GM18526 (cell line): ENCODE measurements around the gene CCDC127.
A peak's percentile ranks its signal among the peaks of the same experiment; 100 is the strongest.

Experiments
- POLR2A ChIP-seq: IDR thresholded peaks from 3 replicates; pipeline ENCODE4 v1.6.1; 2011; ENCODE audit not compliant: insufficient read length; ENCODE audit errors: extremely low read depth

CCDC127 gene, protein sequence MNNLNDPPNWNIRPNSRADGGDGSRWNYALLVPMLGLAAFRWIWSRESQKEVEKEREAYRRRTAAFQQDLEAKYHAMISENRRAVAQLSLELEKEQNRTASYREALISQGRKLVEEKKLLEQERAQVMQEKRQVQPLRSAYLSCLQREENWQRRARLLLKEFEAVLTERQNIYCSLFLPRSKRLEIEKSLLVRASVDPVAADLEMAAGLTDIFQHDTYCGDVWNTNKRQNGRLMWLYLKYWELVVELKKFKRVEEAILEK

GRCh38 chr5:217494-218456 is at the start of gene CCDC127, which contains the start of gene SDHA:
Gene CCDC127, minus strand, starts transcription at chr5:218153. Its CDS starts 1,304 bp downstream, at chr5:216849.
Gene SDHA, plus strand, starts transcription at chr5:218320. Its CDS starts 36 bp downstream, at chr5:218356.
- TF ChIP-seq POLR2A, result peak; percentile 85

- TF ChIP-seq POLR2A, result no peak
Observed at GRCh38 chr5:267716-268115, 49.8 kb upstream of the CCDC127 start.

GRCh38 chr5:264338-264737 is 46.4 kb upstream of the CCDC127 start:
- TF ChIP-seq POLR2A, result no peak

- TF ChIP-seq POLR2A, result no peak
Observed at GRCh38 chr5:257148-257547, 39.2 kb upstream of the CCDC127 start.

DNA sequence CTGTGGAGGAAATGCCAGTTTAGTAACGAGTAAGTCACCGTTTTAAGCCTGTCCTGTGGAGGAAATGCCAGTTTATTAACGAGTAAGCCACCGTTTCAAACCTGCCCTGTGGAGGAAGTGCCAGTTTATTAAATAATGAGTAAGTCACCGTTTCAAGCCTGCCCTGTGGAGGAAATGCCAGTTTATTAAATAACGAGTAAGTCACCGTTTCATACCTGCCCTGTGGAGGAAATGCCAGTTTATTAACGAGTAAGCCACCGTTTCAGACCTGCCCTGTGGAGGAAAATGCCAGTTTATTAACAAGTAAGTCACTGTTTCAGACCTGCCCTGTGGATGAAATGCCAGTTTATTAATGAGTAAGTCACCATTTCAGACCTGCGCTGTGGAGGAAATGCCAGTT is 34.6 kb upstream of the CCDC127 start:
- TF ChIP-seq POLR2A, result no peak

GRCh38 chr5:234450-234849 is 16.5 kb upstream of the CCDC127 start:
- no peak for TF ChIP-seq POLR2A

GRCh38 chr5:231661-232060 is 13.7 kb upstream of the CCDC127 start:
- TF ChIP-seq POLR2A, result no peak

GRCh38 chr5:230711-231110 is 12.8 kb upstream of the CCDC127 start:
- TF ChIP-seq POLR2A, result no peak

- TF ChIP-seq POLR2A, result no peak
Observed at GRCh38 chr5:228886-229285, 10.9 kb upstream of the CCDC127 start.

DNA sequence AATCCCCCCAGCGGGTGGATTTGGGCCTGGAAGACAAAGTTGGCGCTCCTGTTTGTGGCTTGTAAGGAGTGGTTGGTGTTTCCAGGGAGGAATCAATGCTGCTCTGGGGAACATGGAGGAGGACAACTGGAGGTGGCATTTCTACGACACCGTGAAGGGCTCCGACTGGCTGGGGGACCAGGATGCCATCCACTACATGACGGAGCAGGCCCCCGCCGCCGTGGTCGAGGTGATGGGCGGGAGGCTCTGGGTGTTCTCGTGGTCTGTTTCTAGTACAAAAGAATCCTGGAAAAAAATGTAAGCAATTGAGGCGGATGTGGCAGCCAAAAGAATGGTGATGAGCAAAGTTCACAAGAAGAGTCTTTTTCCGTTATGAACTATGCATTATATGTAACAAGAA is 7.4 kb upstream of the CCDC127 start:
- no peak for TF ChIP-seq POLR2A

- no peak for TF ChIP-seq POLR2A
Observed at GRCh38 chr5:223791-224190, 5.8 kb upstream of the CCDC127 start.

- no peak for TF ChIP-seq POLR2A
Observed at GRCh38 chr5:219991-220390, 2.0 kb upstream of the CCDC127 start.

- TF ChIP-seq POLR2A, result no peak
Observed at GRCh38 chr5:219460-219863, 1.5 kb upstream of the CCDC127 start.

GRCh38 chr5:218457-219291 is 721 bp upstream of the CCDC127 start:
- TF ChIP-seq POLR2A, result no peak

DNA sequence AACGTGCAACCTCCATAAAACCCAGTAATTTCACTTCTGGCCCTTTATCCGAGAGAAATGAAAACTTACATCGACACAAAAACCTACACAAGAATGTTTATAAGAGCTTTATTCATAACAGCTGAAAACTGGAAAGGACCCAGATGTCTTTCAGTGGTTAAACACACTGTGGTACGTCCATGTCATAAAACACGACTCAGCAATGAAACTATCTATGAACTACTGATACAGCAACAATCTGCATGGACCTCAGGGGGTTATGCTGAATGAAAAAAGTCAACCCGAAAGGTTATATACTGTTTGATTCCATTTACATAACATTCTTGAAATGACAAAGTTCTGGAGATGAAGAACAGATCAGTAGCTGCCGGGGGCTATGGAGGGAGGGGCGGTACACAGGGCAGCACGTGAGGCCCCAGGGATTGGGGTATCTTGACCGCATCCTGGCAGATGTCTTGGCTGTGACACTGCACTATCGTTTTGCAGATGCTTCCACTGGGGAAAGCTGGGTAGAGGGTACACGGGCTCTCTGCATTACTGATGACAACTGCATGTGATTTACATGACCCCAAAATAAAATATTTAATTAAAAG is 4.1 kb downstream of the CCDC127 start:
- no peak for TF ChIP-seq POLR2A
